ENCODE measurements around the gene SRCIN1. TPM values are rescaled to one million over a fixed set of nuclear protein-coding genes. Genes with fewer than 3 reads are reported as not detected.
"Not testable (repeated sequence)": the region's sequence is repeated elsewhere in the genome, so short reads cannot be mapped to it uniquely, and the experiment has no call there.

SRCIN1 gene
- total and polyA plus RNA-seq, 2 experiments from 2014 or later, result 2.3 to 10.8 TPM

DNA sequence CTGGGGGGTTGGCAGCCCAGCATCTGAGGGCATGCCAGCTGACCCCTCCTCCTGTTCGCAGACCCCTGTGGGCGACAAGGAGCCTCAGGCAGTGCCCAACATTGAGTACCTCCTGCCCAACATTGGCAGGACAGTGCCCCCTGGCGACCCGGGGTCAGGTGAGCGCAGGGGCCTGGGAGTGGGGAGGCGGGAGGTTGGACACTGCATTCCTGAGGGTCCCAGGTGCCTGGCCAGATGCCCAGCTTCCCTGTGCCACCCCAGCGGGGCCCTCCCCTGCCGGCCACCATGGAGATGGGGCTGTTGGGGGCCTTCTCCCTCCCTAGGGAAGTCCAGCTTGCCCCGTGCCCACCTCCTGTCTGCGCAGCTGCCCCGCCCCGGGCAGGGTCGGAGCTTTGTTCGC is 107.4 kb downstream of the SRCIN1 start:
- H3K27me3 ChIP-seq, result no peaks in the 10 kb centered on the region
- no peak overlapping the region for H3K27ac ChIP-seq
- H3K36me3 ChIP-seq, result no peaks in the 10 kb centered on the region
- no peaks in the 10 kb centered on the region for H3K9me3 ChIP-seq (ENCODE audit: low read depth)
- no peak for DNase-seq (ENCODE audit: low read depth in 1 of 2, low spot score in 1 of 2)
- H3K4me1 ChIP-seq (ENCODE audit: low read depth), result no peaks in the 10 kb centered on the region
- no peak overlapping the region for H3K4me3 ChIP-seq
- TF ChIP-seq, protein P1, sequence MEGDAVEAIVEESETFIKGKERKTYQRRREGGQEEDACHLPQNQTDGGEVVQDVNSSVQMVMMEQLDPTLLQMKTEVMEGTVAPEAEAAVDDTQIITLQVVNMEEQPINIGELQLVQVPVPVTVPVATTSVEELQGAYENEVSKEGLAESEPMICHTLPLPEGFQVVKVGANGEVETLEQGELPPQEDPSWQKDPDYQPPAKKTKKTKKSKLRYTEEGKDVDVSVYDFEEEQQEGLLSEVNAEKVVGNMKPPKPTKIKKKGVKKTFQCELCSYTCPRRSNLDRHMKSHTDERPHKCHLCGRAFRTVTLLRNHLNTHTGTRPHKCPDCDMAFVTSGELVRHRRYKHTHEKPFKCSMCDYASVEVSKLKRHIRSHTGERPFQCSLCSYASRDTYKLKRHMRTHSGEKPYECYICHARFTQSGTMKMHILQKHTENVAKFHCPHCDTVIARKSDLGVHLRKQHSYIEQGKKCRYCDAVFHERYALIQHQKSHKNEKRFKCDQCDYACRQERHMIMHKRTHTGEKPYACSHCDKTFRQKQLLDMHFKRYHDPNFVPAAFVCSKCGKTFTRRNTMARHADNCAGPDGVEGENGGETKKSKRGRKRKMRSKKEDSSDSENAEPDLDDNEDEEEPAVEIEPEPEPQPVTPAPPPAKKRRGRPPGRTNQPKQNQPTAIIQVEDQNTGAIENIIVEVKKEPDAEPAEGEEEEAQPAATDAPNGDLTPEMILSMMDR (IDR thresholded peaks at IDR 0.05; ENCODE audit: low read depth, low read length), result no peak

DNA sequence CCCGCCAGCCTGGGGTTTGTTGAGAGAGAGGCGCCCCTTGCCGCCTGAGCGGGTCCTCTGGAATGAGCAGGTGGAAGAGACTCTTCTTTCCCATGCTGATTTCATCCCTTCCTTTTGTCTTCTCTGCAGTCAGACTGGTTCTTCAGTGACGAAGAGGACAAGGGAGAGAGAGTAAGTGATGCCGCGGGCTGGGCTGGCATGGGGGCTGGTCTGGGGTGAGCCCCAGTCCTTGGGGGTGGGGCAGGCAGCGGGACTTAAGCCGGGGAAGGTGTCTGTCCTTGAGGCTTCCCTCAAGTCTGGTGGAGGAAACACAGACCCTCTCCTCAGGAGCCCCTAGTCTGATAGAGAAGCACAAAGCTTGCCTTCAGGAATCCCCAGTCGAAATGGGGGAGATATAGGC is 108.1 kb downstream of the SRCIN1 start:
- H3K4me3 ChIP-seq; H3K4me1 ChIP-seq (ENCODE audit: low read depth); H3K36me3 ChIP-seq; H3K9me3 ChIP-seq (ENCODE audit: low read depth); H3K27ac ChIP-seq; DNase-seq (ENCODE audit: low read depth in 1 of 2, low spot score in 1 of 2); H3K27me3 ChIP-seq: not testable (repeated sequence)

DNA sequence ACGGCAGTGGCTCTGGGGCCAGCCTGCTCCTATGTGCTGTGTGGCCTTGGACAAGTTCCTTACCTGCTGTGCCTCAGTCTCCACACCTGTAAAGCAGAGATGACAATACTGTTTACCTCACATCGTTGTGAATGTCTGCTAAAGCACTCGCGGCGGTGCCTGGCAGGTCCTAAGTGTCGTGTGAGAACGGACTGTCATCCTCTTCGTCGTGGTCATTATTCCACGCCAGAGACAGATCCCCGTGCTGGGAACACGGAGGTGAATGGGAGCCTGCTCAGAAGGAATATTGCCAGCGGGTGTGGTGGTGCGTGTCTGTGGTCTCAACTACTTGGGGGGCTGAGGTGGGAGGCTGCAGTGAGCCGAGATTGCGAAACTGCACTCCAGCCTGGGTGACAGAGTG is 111.6 kb downstream of the SRCIN1 start:
- H3K27ac ChIP-seq; H3K4me1 ChIP-seq (ENCODE audit: low read depth); H3K27me3 ChIP-seq; H3K9me3 ChIP-seq (ENCODE audit: low read depth); H3K36me3 ChIP-seq; H3K4me3 ChIP-seq; DNase-seq (ENCODE audit: low read depth in 1 of 2, low spot score in 1 of 2): not testable (repeated sequence)

DNA sequence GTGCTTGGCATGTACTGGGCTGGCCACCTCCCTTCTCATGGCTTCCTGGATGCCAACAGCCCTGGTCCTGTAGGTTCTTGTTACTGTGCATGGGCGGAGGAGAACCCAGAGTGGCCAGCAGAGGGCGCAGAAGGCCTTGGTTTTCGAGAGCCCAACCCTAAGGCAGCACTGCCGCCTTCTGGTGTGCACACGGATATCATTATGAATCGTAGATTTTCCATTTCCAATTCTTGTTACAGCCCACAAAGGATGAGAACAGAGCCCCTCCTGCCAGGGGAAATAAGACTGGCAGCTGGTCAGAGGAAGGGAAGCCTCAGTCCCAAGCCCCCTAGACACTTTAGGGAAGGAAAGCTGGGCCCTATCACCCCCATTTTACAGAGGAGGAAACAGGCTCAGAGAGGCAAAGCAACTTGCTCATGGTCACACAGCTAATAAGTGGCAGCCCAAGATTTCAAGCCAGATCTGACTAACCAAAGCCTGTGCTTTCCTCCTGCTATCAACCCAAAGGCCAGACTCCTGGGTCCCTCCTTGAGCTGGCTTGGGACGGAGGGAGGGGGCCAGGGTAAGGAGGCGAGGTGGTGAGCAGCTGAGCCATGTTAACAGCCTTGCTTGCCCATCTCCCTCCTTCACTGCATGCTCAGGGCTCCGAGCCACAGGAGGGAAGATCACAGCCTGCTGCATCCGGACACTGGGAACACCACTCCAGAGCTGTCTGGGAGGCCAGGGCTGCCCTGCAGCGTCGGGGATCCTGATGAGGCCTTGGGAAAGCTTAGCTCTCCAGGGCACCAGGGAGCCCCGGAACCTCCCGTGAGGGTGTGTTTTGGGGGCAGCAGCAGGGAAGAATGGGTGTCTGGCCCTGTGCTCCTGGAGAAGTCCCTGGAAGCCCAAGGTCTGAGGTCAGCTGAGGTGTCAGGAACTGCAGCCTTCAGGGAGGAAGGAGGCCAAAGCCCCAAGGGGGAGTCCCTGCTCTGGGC is 113.4 kb downstream of the SRCIN1 start:
- H3K9me3 ChIP-seq (ENCODE audit: low read depth); H3K4me3 ChIP-seq; H3K27ac ChIP-seq; H3K4me1 ChIP-seq (ENCODE audit: low read depth); H3K36me3 ChIP-seq; H3K27me3 ChIP-seq: not testable (repeated sequence)
- DNase-seq (ENCODE audit: low read depth in 1 of 2, low spot score in 1 of 2), result peak; percentile 91
- TF ChIP-seq, protein P1 (IDR thresholded peaks at IDR 0.05; ENCODE audit: low read depth, low read length), result peak; percentile 67

DNA sequence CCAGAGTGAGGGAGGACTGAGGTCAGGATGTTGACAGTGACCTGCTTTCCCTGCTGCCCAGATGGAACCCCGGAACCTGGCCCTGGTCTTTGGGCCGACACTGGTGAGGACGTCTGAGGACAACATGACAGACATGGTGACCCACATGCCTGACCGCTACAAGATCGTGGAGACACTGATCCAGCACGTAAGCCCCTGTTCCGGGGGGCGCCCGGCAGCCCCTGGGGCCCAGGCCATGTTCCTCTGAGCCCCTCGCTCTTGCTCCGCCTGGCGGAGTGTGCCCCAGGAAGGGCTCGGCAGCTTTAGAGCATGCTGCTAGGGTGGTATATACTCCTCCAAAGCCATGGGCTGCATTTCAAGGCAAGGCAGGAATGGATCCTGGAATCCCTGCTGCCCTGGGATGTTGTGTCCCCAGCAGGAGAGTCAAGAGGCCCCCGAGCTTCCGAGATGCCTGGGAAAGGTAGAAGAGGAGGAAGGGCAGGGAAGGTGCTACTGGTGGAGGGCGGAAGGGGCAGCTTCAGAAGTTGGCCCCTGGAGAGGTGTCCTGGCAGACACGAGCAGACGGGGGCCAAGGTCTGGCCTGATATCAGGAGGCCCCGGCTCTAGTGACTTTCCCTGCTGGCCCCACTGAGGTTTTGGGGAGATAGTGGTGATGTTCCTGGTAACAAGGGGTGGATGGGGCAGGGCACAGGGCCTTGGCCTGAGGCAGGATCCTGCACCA is 114.2 kb downstream of the SRCIN1 start:
- not testable (repeated sequence) for H3K4me3 ChIP-seq; H3K36me3 ChIP-seq; DNase-seq (ENCODE audit: low read depth in 1 of 2, low spot score in 1 of 2); H3K9me3 ChIP-seq (ENCODE audit: low read depth); H3K27me3 ChIP-seq; H3K4me1 ChIP-seq (ENCODE audit: low read depth); H3K27ac ChIP-seq

DNA sequence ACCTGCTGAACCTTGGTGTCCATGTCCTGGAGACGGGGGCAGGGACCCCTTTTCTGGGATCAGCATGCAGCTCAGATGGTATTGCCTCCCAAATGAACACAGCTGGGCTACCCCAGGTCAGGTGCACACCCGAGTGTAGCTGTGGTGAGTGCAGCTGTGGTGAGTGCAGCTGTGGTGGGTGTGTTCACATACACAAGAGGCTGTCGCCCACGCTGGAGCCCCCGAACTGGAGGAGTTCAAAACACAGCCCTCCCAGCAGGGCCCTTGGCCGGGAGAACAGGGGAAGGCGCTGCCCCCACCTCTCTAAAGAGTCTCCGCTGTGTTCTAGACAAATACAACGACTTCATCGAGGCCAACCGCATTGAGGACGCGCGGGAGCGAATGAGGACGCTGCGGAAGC is 116.0 kb downstream of the SRCIN1 start:
- H3K4me1 ChIP-seq (ENCODE audit: low read depth); DNase-seq (ENCODE audit: low read depth in 1 of 2, low spot score in 1 of 2); H3K9me3 ChIP-seq (ENCODE audit: low read depth); H3K27ac ChIP-seq; H3K27me3 ChIP-seq; H3K36me3 ChIP-seq; H3K4me3 ChIP-seq: not testable (repeated sequence)

DNA sequence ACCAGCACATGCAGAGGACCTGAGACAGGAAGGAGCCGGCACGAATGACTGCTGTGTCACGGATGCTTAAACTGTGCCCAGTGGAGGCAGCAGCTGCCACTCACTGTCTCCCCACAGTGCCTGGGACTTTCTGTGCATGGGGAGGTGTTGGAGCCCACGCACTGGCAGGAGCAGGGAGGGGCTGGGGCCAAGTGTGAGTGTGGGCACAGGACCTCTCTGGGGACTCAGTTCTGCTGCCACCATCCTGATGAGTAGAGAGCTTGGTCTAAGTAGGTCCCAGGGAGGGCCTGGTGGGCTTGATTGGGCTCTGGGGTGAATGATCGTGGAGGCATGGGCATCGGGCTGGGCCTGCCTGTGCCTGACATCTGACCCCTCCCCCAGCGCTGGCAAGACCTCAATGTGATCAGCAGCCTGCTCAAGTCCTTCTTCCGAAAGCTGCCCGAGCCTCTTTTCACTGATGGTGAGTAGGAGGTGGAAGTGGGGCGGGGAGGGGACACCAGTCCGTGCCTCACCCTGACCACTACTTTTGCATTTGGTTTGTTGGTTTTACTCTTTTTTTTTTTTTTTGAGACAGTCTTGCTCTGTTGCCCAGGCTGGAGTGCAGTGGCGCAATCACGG is 120.0 kb downstream of the SRCIN1 start:
- not testable (repeated sequence) for H3K4me3 ChIP-seq; H3K27ac ChIP-seq; H3K36me3 ChIP-seq; H3K9me3 ChIP-seq (ENCODE audit: low read depth); H3K27me3 ChIP-seq; H3K4me1 ChIP-seq (ENCODE audit: low read depth); DNase-seq (ENCODE audit: low read depth in 1 of 2, low spot score in 1 of 2)

DNA sequence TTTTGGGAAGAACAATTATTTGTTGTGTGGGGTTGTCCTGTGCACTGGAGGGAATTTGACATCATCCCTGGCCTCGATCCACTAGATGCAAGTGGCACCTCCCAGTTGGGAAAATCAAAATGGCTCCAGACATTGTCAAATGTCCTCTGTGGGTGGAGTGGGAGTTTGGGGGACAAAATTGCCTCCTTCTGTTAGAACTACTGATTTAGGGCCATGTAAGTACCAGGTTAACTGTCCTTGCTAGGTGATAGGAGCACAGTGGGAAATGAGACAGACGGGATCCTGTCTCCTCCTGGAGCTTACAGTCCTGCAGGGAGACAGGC is 120.6 kb downstream of the SRCIN1 start:
- TF ChIP-seq, protein P1 (IDR thresholded peaks at IDR 0.05; ENCODE audit: low read depth, low read length), result no peak
- Histone ChIP-seq H3K4me1 (ENCODE audit: low read depth) (no peaks in the 10 kb centered on the region), H3K27me3 (no peaks in the 10 kb centered on the region), H3K4me3 (no peak overlapping the region), H3K9me3 (ENCODE audit: low read depth) (no peaks in the 10 kb centered on the region), H3K27ac (no peak overlapping the region), H3K36me3 (no peaks in the 10 kb centered on the region)
- DNase-seq (ENCODE audit: low read depth in 1 of 2, low spot score in 1 of 2), result no peak
